Activated gamma-delta T cell (primary cell): ENCODE measurements around the gene ZDHHC4.

Experiments used
- DNase-seq: peaks from one replicate; lab custom pipeline; 2025; lab: John Stamatoyannopoulos, UW
- total RNA-seq, 2 donors: gene quantifications; one replicate each; lab custom pipeline; 2026; lab: John Stamatoyannopoulos, UW

ZDHHC4 gene
- total RNA-seq = 28.9 to 34.6 reads per million in 2 donors

DNA sequence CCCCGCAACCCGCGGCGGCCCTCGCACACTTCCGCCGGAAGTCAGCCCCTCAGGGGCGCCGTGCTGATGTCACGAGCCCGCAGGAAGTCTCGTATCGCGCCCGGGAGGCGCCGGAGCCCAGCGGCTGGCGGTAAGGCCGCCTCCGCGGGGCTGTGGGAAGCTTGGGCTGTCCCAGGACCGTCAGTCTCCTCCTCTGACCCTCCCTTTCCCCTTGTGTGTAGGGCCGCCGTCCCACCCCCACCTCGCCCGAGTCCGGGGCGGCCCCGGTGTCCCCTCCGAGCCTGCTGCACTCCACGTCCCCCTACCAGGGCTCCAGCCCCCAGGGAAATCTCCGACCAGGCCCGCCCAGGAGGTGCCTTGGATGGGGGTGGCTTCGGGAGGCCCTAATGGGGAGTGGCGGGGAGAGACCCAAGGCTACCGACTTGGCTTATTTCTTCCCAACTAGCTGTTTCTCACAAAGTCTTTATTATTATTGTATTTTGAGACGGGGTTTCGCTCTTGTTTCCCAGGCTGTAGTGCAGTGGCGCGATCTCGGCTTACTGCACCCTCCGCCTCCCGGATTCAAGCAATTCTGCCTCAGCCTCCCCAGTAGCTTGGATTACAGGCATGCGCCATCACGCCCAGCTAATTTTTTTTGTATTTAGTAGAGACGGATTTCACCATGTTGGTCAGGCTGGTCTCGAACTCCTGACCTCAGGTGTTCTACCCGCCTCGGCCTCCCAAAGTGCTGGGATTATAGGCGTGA, at the start of gene ZDHHC4:
ZDHHC4 (plus strand) TSS at position 86 of the 745 bp plus-strand sequence. CDS start 3,108 bp downstream, outside the sequence.
- DNase-seq = peak; percentile 82

- no peak for DNase-seq
These were observed 48.7 kb upstream of the ZDHHC4 start for GRCh38 chr7:6528401-6529130.

- no peak for DNase-seq
These were observed 47.6 kb upstream of the ZDHHC4 start for GRCh38 chr7:6529643-6530042.

GRCh38 chr7:6530626-6531491, 46.4 kb upstream of the ZDHHC4 start:
- DNase-seq = no peak

DNA sequence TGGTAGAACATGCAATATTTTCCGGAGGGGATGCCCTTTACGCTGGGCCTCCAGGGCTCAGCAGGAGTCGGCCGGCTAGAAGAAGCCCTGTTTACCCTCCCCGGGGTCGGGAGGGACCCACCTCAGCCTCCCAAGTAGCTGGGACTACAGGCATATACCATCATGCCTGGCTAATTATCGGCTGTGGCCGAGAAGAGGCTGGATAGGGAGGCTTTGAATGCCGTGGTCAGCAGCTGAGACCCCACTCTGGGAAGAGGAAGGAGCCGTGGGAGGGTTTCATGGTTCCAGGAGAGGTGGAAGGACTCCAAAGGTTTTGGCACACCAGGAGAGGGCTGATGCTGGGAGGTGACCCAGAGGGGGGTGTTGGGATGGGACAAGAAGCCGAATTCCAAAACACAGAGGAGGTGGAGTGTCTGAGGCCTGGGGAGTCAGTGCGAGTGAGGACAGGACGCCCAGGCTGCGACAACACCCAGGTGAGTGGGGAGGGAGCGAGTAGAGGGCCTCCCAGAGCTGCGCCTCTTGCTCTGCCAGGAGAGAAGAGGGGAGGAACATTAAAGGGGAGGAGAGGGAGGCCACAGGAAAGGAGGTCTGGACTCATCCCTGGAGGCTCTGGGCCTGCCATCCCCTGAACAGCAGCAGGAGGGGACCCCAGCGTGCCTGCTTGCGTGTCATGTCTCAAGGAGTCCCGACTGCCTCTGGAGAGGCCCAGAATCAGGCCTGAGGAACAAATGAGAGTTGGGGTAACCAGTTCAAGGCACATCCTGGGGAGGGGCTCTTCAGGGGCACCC, 45.6 kb upstream of the ZDHHC4 start:
- DNase-seq = no peak

- no peak for DNase-seq
These were observed 44.7 kb upstream of the ZDHHC4 start for GRCh38 chr7:6532516-6532915.

DNA sequence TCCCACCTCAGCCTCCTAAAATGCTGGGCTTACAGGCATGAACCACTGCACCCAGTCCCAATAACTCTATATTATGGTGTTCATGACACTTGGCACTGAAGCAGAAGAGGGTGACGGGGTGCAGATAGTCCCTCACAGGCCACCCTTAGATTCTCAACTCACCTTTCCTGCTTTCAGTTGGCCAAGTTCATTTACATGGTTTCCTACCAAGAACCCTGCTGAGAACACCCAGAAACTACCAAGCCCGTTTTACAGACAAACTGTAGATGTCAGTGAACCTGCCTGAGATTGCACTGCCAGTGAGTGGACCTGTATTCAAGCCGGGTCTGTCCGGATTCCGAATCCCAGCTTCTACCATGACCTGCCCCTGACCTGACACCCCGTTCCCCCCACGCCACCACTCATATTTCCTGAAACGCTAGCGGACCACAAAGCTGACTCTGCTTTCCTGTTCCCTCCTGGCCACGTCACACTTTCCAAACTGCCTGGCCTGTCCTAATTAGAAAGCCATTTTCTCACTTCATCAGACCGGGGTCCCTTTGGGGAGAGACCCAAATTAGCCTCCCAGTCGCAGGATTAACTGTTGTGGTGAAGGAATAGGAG, 43.3 kb upstream of the ZDHHC4 start:
- DNase-seq = no peak

GRCh38 chr7:6536262-6537260, 40.7 kb upstream of the ZDHHC4 start:
- no peak for DNase-seq

- DNase-seq = no peak
These were observed 34.9 kb upstream of the ZDHHC4 start for GRCh38 chr7:6542368-6542767.

DNA sequence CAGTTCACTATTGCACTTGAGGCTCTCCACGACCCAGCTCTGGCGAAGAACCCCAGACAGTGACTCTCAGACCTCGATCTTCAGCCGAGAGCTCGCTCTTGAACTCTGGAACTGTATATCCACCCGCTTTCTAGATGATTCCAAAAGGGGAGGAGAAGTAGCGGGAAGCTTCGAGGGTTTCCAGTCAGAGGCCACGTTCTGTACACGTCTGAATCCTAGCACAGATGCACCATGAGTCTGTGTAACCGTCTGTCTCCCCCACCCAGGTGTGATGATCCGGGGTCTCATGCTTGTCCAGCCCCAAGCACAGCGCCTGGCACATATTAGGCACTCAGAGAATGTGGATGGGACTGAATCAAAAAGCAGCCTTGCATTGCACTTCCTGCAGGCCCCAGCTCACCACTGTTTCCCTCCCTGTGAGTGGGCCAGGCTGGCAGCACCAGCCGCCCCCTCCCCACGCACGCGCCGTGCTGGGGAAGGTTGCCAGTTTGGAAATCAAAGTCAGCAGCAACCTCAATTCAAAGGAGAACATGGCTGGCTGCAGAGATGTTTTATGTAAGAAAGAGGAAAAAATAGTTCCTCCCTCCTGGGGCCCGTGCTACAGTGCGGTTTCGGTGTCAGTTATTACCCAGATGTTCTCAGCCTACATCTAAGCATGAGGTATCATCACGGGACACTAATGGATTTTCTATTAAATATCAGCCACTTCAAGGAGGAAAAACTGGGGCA, 31.7 kb upstream of the ZDHHC4 start:
- no peak for DNase-seq

DNA sequence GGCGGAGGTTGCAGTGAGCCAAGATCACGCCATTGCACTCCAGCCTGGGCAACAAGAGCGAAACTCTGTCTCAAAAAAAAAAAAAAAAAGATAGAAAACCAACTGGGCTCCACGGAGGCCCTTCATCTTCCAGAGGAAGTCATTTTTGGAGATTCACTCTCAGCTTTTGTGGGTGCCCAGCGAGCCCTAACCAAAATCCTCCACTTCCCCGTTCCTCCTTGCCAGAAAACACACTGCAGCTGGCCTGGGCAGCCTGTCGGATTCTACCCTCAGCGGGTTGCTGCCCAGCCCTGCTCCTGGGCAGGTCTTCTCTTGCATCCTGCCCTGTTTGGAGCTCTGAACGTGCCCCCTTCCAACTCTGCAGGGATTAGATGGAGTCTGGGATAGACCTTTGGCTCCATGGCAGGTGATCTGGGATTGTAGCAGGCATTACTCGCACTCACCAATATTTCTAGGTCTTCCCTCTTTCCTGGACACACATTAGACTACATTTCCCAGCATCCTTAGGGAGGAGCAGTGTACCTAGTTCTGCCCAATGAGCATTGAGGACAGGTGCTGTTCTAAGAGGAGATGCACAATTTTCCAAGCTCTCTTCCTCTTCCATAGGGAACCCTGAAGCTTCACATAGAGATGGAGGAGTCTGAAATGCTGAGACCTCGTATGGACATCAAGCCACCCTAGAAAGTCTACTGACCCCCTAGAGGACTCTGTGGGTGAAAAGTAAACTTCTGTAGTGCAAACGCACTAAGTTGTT, 30.6 kb upstream of the ZDHHC4 start:
- DNase-seq = no peak

- DNase-seq = no peak
These were observed 29.9 kb upstream of the ZDHHC4 start for GRCh38 chr7:6547400-6547799.

- DNase-seq = no peak
These were observed 26.2 kb upstream of the ZDHHC4 start, which contains the start of gene GRID2IP for GRCh38 chr7:6551016-6551511. GRID2IP (minus strand) TSS chr7:6551461; CDS start chr7:6551436, 25 bp downstream.

DNA sequence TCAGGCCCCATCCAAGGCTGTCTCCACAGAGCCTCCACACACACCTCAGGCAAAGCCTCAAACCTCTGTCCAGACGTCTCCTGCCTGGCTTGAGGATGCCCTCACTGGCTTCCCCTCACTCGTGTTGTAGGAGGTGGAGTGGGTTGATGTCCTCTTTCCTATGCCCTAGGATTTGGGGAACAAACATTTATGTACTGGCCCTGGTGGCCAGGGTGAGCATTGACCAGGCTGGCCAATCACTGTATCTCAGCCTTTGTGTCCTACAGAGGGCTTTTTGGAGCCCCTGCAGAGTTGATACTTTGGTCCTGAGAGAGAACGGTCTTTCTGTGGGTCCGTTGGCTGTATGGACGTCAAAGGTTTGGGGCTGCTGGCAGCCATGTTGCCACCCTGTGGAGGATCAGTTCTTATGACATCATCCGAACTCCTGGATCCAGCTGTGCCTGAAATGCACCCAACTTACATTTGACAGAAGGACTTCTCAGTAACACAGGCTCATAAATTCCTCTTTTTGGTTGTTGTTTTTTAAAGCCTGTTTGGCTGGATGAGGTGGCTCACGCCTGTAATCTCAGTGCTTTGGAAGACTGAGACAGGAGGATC, 23.7 kb upstream of the ZDHHC4 start:
- no peak for DNase-seq

- DNase-seq = no peak
These were observed 22.4 kb upstream of the ZDHHC4 start for GRCh38 chr7:6554848-6555247.

GRCh38 chr7:6556196-6556595, 21.1 kb upstream of the ZDHHC4 start:
- DNase-seq = no peak

DNA sequence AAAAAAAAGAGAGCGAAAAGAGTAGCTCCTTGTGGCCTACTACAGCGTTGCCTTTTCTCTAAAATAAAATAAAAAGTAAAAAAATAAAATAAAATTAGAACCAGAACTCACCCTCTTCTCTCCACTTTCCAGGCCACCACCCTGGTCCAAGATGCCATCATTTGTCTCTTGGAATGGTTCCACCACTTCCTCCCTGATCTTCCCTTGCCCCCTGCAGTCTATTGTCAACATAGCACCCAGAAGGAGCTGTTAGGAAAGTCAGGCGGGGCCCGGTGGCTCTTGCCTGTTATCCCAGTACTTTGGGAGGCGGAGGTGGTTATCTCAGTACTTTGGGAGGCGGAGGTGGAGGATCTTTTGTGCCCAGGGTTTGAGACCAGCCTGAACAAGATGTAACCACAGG, 18.4 kb upstream of the ZDHHC4 start:
- no peak for DNase-seq

DNA sequence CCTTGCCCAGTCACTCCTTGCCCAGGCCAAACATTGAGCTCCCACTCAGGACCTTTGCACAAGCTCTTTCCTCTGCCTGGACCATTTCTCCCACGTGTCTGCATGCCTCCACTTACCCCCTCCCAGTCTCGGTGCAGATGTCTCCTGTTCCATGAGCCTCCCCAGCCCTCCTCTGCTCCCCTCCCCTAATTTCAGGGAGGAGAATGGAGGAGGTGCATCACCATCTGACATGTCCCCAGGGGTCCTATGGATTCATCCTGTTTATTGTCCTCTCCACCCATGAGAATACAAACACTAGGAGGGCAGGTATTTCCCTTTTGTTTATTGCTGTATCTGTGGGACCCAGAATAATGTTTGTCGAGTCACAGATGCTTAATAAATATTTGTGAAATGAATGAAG, 17.4 kb upstream of the ZDHHC4 start:
- no peak for DNase-seq
